Erythroblast (primary cell): ENCODE measurements around the gene CRTC2.

Source experiments
- DNase-seq, 2 experiments: peaks; one replicate each; lab custom pipeline; 2025; lab: John Stamatoyannopoulos, UW
- GATA1 ChIP-seq: IDR thresholded peaks from 2 replicates; pipeline ENCODE4 v1.6.1; 2011; ENCODE audit warnings: low read depth, mild to moderate bottlenecking, control low read depth, low read length, moderate library complexity
- POLR2A ChIP-seq: IDR thresholded peaks from 2 replicates; pipeline ENCODE4 v1.6.1; 2011; ENCODE audit warnings: mild to moderate bottlenecking, low read length

CRTC2 gene

GRCh38 chr1:153946622-153947241 lies 11.7 kb downstream of the CRTC2 start, which contains the start of gene DENND4B:
DENND4B (minus strand) TSS chr1:153946718; CDS start chr1:153944374, 2,344 bp downstream.
- TF ChIP-seq GATA1 (no peak), POLR2A (no peak)
- DNase-seq = peak; percentile 87 to 92

- TF ChIP-seq POLR2A = peak; percentile 39
- TF ChIP-seq GATA1 = no peak
- peak; percentile 74 to 85 for DNase-seq
Observed at GRCh38 chr1:153945795-153946621, 12.4 kb downstream of the CRTC2 start.

- DNase-seq = peak; percentile 51 to 52
Observed at GRCh38 chr1:153945131-153945794, 13.1 kb downstream of the CRTC2 start.

GRCh38 chr1:153944827-153945117 lies 13.6 kb downstream of the CRTC2 start:
- DNase-seq = no peak
- TF ChIP-seq GATA1 (no peak), POLR2A (no peak)

More at GRCh38 chr1:153945131-153945794, 13.1 kb downstream of the CRTC2 start:
- no peak for TF ChIP-seq GATA1
- TF ChIP-seq POLR2A = no peak

GRCh38 chr1:153944005-153944826 lies 14.2 kb downstream of the CRTC2 start:
- DNase-seq = peak; percentile 42 to 47
- TF ChIP-seq POLR2A = no peak
- no peak for TF ChIP-seq GATA1

GRCh38 chr1:153942766-153943549 lies 15.5 kb downstream of the CRTC2 start:
- DNase-seq = no peak
- TF ChIP-seq POLR2A (no peak), GATA1 (no peak)

- TF ChIP-seq GATA1 (no peak), POLR2A (no peak)
- DNase-seq = no peak
Observed at GRCh38 chr1:153941826-153942725, 16.3 kb downstream of the CRTC2 start.

GRCh38 chr1:153940756-153941155 lies 17.7 kb downstream of the CRTC2 start:
- TF ChIP-seq POLR2A (no peak), GATA1 (no peak)
- DNase-seq = no peak

GRCh38 chr1:153939476-153939875 lies 18.9 kb downstream of the CRTC2 start:
- DNase-seq = no peak
- TF ChIP-seq GATA1 (no peak), POLR2A (no peak)

GRCh38 chr1:153938996-153939395 lies 19.4 kb downstream of the CRTC2 start:
- TF ChIP-seq GATA1 (no peak), POLR2A (no peak)
- DNase-seq = no peak

GRCh38 chr1:153937331-153937730 lies 21.1 kb downstream of the CRTC2 start:
- no peak for TF ChIP-seq GATA1
- no peak for TF ChIP-seq POLR2A
- no peak for DNase-seq

GRCh38 chr1:153936011-153936802 lies 22.2 kb downstream of the CRTC2 start:
- no peak for TF ChIP-seq POLR2A
- no peak for TF ChIP-seq GATA1

More at GRCh38 chr1:153936011-153936802, 22.2 kb downstream of the CRTC2 start:
- DNase-seq = no peak
